HepG2 (cell line): ENCODE results near the gene TCF19. TPM values are rescaled to one million over a fixed set of nuclear protein-coding genes. Genes with fewer than 3 reads are reported as not detected.

ENCODE experiments used
- ATF7-NPFF ChIP-seq: sonication (generic); formaldehyde crosslinking; IDR thresholded peaks from 2 replicates; pipeline ENCODE4 v1.8.1; 2023; ENCODE audit warnings: mild to moderate bottlenecking, low read depth, missing genetic modification reagents, moderate library complexity
- CENPT ChIP-seq: sonication (generic); formaldehyde crosslinking; IDR thresholded peaks from 2 replicates; pipeline ENCODE4 v1.8.0; 2022; ENCODE audit warnings: low read depth, mild to moderate bottlenecking, moderate library complexity, missing genetic modification reagents
- HNF4A ChIP-seq: sonication (generic); formaldehyde crosslinking; IDR thresholded peaks from 2 replicates; pipeline ENCODE4 v1.4.0; 2020; ENCODE audit warnings: missing genetic modification reagents
- MAFK ChIP-seq, 2 experiments: IDR thresholded peaks in 1 of 2; conservative IDR thresholded peaks in 1 of 2; 2 replicates each; pipeline ENCODE4 v1.6.1; 2011; ENCODE audit warnings: improper control_type of control experiment in 2 of 2, low read length in 2 of 2
- MED1 ChIP-seq: sonication (generic); formaldehyde crosslinking; IDR thresholded peaks from 2 replicates; pipeline ENCODE4 v1.4.0; 2020; ENCODE audit warnings: missing genetic modification reagents
- MIER3 ChIP-seq: IDR thresholded peaks from 2 replicates; pipeline ENCODE4 v1.6.1; 2016; ENCODE audit warnings: missing compliant biosample characterization, borderline replicate concordance
- NFYB ChIP-seq: sonication (generic); formaldehyde crosslinking; IDR thresholded peaks from 2 replicates; pipeline ENCODE4 v1.4.0; 2020; ENCODE audit warnings: missing genetic modification reagents
- RBM22 ChIP-seq: fragments of 200-400 bp; formaldehyde crosslinking; optimal IDR thresholded peaks from 2 replicates; pipeline ENCODE3; 2017; ENCODE audit warnings: mild to moderate bottlenecking, low read length, moderate library complexity
- RFX5 ChIP-seq: IDR thresholded peaks from 2 replicates; pipeline ENCODE4 v1.6.1; 2011; ENCODE audit warnings: low read depth, low read length, improper control_type of control experiment
- U2AF1 ChIP-seq: fragments of 200-400 bp; formaldehyde crosslinking; optimal IDR thresholded peaks from 2 replicates; pipeline ENCODE3; 2017; ENCODE audit warnings: mild to moderate bottlenecking, low read depth, low read length
- ZC3H13 ChIP-seq: sonication (generic); formaldehyde crosslinking; IDR thresholded peaks from 2 replicates; pipeline ENCODE4 v1.8.1; 2023; ENCODE audit warnings: mild to moderate bottlenecking, missing genetic modification reagents, moderate library complexity
- ZEB1 ChIP-seq: IDR thresholded peaks from 2 replicates; pipeline ENCODE4 v1.6.1; 2012; ENCODE audit warnings: mild to moderate bottlenecking, low read depth, inconsistent platforms; ENCODE audit not compliant: insufficient replicate concordance
- ZFP36L1 ChIP-seq: sonication (generic); formaldehyde crosslinking; IDR thresholded peaks from 2 replicates; pipeline ENCODE4 v1.8.0; 2022; ENCODE audit warnings: mild to moderate bottlenecking, missing genetic modification reagents, moderate library complexity
- ZNF160 ChIP-seq: sonication (generic); formaldehyde crosslinking; IDR thresholded peaks from 2 replicates; pipeline ENCODE4 v1.8.0; 2022; ENCODE audit warnings: mild to moderate bottlenecking, inconsistent platforms, missing genetic modification reagents
- ZNF644 ChIP-seq: IDR thresholded peaks from 2 replicates; pipeline ENCODE4 v1.6.1; 2016; ENCODE audit warnings: low read depth
- ZNF776 ChIP-seq: sonication (generic); formaldehyde crosslinking; IDR thresholded peaks from 2 replicates; pipeline ENCODE4 v1.4.0; 2020; ENCODE audit warnings: mild to moderate bottlenecking, missing genetic modification reagents
- polyA plus RNA-seq, 8 experiments: library from polyadenylated mRNA; depleted of rRNA in 3 of 8; stranded (reverse) in 7 of 8; unstranded in 1 of 8; fragments of >200 nt; fragmentation: Illumina TruSeq in 4 of 8; extraction: Trizol in 4 of 8; gene quantifications; 2 replicates each; pipeline versions ENCODE4 v1.2.1 to v1.2.3, GENCODE V29; 2011 to 2016; ENCODE audit warnings: low read depth in 4 of 8, missing spikeins in 1 of 8, mixed read lengths in 1 of 8; ENCODE audit not compliant: insufficient read depth in 1 of 8
- total RNA-seq, 5 experiments: library from RNA; depleted of rRNA; stranded (reverse); fragments of >200 nt; fragmentation: Illumina TruSeq; extraction: Trizol; gene quantifications; 2 replicates each; pipeline ENCODE4 v1.2.3, GENCODE V29; 2016; ENCODE audit warnings: low read depth in 1 of 5
- TF ChIP-seq, protein P1 (sequence below): IDR thresholded peaks from 2 replicates; pipeline ENCODE4 v1.6.1; 2016
- TF ChIP-seq, protein P2 (sequence below): sonication (generic); formaldehyde crosslinking; IDR thresholded peaks from 2 replicates; pipeline ENCODE4 v1.4.0; 2020; ENCODE audit warnings: missing genetic modification reagents, mild to moderate bottlenecking, borderline replicate concordance
- TF ChIP-seq, protein P3 (sequence below), 2 experiments: IDR thresholded peaks; 2 replicates each; pipeline ENCODE4 v1.6.1; 2011 to 2012; ENCODE audit warnings: low read length in 2 of 2, borderline replicate concordance in 1 of 2, low read depth in 1 of 2, mild to moderate bottlenecking in 1 of 2, moderate library complexity in 1 of 2
- TF ChIP-seq, protein P4 (sequence below): IDR thresholded peaks from 2 replicates; pipeline ENCODE4 v1.6.1; 2016; ENCODE audit warnings: low read depth

TCF19 gene
- total and polyA plus RNA-seq, 2 of the 13 experiments (the other 11 are each of a cell fraction or from before 2014, with no cell fraction given): 4.9 to 22.2 TPM

DNA sequence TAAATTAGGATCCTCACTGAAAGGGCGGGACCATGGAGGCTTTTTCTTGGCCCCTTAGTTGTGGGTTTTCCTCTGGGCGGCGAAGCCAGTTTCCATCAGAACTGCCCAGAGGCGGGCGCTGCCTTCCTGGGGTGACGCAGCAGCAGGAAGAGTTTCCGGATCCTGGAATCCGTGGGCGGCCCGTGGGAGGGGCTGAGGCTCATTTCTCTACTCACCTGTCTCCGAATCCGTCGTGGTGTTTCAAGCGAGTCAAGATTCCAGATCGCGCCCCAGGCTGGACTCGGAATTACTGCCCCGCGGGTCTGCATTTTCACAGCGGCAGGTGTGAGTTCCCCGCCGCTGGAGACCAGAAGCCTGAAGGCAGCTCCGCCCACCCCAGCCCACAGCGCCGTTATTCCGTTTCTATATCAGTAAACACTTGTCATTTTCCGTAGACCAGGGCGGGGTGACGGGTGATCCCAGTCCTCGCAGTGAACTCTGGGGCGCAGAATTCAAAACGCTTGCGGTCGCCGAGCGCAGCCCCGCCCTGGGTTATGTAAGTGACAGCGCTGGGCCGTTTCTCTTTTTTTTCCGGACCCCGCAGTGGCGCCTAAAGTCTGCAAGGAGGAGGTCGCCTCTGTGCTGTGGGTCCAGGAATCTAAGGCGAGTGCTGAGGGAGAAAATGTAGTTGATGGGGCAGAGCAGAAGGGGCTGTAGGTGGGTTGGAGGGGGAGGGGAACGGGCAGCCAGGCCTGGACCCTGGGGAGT, 39.3 kb downstream of the TCF19 start (continued):
- TF ChIP-seq, protein P1, sequence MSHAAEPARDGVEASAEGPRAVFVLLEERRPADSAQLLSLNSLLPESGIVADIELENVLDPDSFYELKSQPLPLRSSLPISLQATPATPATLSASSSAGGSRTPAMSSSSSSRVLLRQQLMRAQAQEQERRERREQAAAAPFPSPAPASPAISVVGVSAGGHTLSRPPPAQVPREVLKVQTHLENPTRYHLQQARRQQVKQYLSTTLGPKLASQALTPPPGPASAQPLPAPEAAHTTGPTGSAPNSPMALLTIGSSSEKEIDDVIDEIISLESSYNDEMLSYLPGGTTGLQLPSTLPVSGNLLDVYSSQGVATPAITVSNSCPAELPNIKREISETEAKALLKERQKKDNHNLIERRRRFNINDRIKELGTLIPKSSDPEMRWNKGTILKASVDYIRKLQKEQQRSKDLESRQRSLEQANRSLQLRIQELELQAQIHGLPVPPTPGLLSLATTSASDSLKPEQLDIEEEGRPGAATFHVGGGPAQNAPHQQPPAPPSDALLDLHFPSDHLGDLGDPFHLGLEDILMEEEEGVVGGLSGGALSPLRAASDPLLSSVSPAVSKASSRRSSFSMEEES (CRISPR knock-in tag): no peak
- TF ChIP-seq MIER3 (CRISPR knock-in tag) (no peak; the same call in 1 of the 2 replicates), RBM22 (no peak), MAFK (conservative IDR thresholded peaks at IDR 0.05 in 1 of 2, IDR thresholded peaks at IDR 0.05 in 1 of 2; ENCODE audit: low read length in 2 of 2) (no peak), RFX5 (0 out of 2 replicates have a peak, but pooled peaks have one; percentile 1), ZNF160 (0 out of 2 replicates have a peak, but pooled peaks have one; percentile 41), ZFP36L1 (CRISPR knock-in tag) (0 out of 2 replicates have a peak, but pooled peaks have one; percentile 37), ATF7-NPFF (CRISPR knock-in tag) (peak; percentile 89), ZC3H13 (peak; percentile 63; the same call in 1 of the 2 replicates), HNF4A (CRISPR knock-in tag) (peak; percentile 57; the same call in 1 of the 2 replicates), ZNF644 (CRISPR knock-in tag) (0 out of 2 replicates have a peak, but pooled peaks have one; percentile 21), U2AF1 (peak; percentile 73), MED1 (CRISPR knock-in tag) (peak; percentile 24; the same call in 1 of the 2 replicates), CENPT (CRISPR knock-in tag) (no peak), NFYB (no peak), ZNF776 (CRISPR knock-in tag) (peak; percentile 59; the same call in 1 of the 2 replicates), ZEB1 (peak; percentile 81)
- TF ChIP-seq, protein P2, sequence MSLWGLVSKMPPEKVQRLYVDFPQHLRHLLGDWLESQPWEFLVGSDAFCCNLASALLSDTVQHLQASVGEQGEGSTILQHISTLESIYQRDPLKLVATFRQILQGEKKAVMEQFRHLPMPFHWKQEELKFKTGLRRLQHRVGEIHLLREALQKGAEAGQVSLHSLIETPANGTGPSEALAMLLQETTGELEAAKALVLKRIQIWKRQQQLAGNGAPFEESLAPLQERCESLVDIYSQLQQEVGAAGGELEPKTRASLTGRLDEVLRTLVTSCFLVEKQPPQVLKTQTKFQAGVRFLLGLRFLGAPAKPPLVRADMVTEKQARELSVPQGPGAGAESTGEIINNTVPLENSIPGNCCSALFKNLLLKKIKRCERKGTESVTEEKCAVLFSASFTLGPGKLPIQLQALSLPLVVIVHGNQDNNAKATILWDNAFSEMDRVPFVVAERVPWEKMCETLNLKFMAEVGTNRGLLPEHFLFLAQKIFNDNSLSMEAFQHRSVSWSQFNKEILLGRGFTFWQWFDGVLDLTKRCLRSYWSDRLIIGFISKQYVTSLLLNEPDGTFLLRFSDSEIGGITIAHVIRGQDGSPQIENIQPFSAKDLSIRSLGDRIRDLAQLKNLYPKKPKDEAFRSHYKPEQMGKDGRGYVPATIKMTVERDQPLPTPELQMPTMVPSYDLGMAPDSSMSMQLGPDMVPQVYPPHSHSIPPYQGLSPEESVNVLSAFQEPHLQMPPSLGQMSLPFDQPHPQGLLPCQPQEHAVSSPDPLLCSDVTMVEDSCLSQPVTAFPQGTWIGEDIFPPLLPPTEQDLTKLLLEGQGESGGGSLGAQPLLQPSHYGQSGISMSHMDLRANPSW (CRISPR knock-in tag): peak; percentile 7; the same call in 1 of the 2 replicates
- TF ChIP-seq, protein P3, sequence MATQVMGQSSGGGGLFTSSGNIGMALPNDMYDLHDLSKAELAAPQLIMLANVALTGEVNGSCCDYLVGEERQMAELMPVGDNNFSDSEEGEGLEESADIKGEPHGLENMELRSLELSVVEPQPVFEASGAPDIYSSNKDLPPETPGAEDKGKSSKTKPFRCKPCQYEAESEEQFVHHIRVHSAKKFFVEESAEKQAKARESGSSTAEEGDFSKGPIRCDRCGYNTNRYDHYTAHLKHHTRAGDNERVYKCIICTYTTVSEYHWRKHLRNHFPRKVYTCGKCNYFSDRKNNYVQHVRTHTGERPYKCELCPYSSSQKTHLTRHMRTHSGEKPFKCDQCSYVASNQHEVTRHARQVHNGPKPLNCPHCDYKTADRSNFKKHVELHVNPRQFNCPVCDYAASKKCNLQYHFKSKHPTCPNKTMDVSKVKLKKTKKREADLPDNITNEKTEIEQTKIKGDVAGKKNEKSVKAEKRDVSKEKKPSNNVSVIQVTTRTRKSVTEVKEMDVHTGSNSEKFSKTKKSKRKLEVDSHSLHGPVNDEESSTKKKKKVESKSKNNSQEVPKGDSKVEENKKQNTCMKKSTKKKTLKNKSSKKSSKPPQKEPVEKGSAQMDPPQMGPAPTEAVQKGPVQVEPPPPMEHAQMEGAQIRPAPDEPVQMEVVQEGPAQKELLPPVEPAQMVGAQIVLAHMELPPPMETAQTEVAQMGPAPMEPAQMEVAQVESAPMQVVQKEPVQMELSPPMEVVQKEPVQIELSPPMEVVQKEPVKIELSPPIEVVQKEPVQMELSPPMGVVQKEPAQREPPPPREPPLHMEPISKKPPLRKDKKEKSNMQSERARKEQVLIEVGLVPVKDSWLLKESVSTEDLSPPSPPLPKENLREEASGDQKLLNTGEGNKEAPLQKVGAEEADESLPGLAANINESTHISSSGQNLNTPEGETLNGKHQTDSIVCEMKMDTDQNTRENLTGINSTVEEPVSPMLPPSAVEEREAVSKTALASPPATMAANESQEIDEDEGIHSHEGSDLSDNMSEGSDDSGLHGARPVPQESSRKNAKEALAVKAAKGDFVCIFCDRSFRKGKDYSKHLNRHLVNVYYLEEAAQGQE (IDR thresholded peaks at IDR 0.05; ENCODE audit: borderline replicate concordance in 1 of 2, low read depth in 1 of 2, low read length in 2 of 2): no peak; a peak in 1 of 4 replicates
- TF ChIP-seq, protein P4, sequence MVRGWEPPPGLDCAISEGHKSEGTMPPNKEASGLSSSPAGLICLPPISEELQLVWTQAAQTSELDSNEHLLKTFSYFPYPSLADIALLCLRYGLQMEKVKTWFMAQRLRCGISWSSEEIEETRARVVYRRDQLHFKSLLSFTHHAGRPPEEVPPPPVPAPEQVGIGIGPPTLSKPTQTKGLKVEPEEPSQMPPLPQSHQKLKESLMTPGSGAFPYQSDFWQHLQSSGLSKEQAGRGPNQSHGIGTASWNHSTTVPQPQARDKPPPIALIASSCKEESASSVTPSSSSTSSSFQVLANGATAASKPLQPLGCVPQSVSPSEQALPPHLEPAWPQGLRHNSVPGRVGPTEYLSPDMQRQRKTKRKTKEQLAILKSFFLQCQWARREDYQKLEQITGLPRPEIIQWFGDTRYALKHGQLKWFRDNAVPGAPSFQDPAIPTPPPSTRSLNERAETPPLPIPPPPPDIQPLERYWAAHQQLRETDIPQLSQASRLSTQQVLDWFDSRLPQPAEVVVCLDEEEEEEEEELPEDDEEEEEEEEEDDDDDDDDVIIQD (CRISPR knock-in tag): no peak
